ENCODE measurements around the gene KIF13A. TPM values are rescaled to one million over a fixed set of nuclear protein-coding genes. Genes with fewer than 3 reads are reported as not detected.
A peak's percentile ranks its signal among the peaks of the same experiment; 100 is the strongest.

Gene KIF13A
- total RNA-seq, 1 experiment from 2014 or later: 24.1 TPM

DNA sequence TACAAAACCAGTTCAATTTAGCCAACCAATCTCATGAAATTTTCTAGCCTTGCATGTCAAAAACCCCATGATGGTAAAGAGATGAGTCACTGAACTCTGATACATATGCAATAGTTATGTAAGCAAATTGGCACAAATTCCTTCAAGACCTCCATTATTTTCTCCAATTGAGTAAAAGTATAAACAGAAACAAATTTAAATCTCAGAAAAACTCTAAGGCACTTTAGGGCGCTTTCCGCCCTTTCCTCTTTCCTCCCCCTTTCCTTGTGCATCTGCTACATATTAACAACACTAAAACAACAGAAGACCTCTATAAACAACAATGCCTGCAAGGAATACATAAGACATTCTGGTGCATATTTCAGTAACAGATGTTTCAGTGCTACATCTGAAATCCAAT lies 48.5 kb downstream of the KIF13A start:
- Mint-ChIP-seq H3K36me3 (ENCODE audit: insufficient read depth, unreplicated experiment) (peaks cover 12% of the 10 kb centered on the region), H3K4me1 (ENCODE audit: insufficient read depth, unreplicated experiment) (peaks cover 13% of the 10 kb centered on the region), H3K27ac (ENCODE audit: low read depth, unreplicated experiment) (no peak overlapping the region), H3K27me3 (ENCODE audit: insufficient read depth, unreplicated experiment) (no peaks in the 10 kb centered on the region), H3K4me3 (ENCODE audit: unreplicated experiment) (no peak overlapping the region), H3K9me3 (ENCODE audit: unreplicated experiment) (peaks cover 8% of the 10 kb centered on the region)
- no TSS peak for BruUV-seq (replicated peaks)
- ChIA-PET CTCF (no interaction called here), POLR2A (no interaction called here)
- TF ChIP-seq, protein P1, sequence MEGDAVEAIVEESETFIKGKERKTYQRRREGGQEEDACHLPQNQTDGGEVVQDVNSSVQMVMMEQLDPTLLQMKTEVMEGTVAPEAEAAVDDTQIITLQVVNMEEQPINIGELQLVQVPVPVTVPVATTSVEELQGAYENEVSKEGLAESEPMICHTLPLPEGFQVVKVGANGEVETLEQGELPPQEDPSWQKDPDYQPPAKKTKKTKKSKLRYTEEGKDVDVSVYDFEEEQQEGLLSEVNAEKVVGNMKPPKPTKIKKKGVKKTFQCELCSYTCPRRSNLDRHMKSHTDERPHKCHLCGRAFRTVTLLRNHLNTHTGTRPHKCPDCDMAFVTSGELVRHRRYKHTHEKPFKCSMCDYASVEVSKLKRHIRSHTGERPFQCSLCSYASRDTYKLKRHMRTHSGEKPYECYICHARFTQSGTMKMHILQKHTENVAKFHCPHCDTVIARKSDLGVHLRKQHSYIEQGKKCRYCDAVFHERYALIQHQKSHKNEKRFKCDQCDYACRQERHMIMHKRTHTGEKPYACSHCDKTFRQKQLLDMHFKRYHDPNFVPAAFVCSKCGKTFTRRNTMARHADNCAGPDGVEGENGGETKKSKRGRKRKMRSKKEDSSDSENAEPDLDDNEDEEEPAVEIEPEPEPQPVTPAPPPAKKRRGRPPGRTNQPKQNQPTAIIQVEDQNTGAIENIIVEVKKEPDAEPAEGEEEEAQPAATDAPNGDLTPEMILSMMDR (IDR thresholded peaks at IDR 0.05; ENCODE audit: unreplicated experiment): no peak
- intact Hi-C loops (cut with micrococcal nuclease): no loop called here
- DNase-seq (ENCODE audit: unreplicated experiment): peak; percentile 42

DNA sequence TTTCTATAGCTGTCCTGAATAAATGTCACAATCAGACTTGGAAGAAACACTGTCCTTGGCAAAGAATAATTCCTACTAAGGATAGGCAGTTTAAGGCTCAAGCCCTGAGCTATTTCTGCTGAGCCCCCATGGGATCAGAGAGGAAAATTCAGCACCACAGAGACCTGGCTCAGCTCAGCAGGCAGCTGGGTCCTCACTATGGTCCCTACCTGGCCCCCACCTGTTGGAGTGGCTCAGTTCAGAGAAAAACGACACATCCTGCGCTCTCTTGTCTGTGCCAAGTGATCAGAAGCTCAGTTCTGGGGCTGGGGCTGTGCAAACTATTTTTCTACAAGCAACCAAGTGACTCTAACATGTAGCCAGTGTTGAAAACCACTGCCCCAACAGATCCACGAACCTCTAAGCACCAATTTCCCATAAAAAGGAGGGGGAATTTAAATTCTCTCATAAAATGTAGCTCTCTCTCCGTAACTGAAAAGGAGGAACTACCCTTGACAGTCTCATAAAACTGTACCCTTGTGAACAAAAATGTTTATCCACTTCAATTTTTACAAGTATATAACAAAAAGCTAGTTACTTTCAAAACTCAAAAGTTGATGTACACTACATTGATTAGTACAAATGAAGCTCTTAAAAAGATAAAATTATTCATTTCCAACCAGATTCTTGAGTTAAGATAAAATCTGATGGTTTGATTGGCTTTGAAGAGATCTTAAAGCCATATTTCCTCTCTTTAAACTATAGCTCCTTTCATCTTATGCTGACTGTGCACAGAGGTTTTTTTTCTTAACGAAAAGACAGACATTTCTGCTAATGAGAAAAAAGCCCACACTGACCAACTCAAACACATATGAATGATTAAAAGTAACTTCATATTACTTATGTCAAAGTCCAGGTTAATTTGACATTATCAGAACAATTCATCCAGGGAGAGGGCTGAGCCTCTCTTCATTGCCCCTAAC lies 52.0 kb downstream of the KIF13A start:
- POLR2A ChIA-PET: interaction anchor here (0.7 to 1.8 kb wide), 7 partner anchors 9 to 70 kb away, joined by 3 to 4 read pairs (median 3); partner anchors contain the start of gene KIF13A
- Mint-ChIP-seq H3K4me3 (ENCODE audit: unreplicated experiment) (no peak overlapping the region), H3K36me3 (ENCODE audit: insufficient read depth, unreplicated experiment) (peaks cover 12% of the 10 kb centered on the region), H3K9me3 (ENCODE audit: unreplicated experiment) (peaks cover 8% of the 10 kb centered on the region), H3K27me3 (ENCODE audit: insufficient read depth, unreplicated experiment) (no peaks in the 10 kb centered on the region), H3K4me1 (ENCODE audit: insufficient read depth, unreplicated experiment) (peaks cover 13% of the 10 kb centered on the region), H3K27ac (ENCODE audit: low read depth, unreplicated experiment) (no peak overlapping the region)
- TF ChIP-seq, protein P1 (IDR thresholded peaks at IDR 0.05; ENCODE audit: unreplicated experiment): no peak
- no TSS peak for BruUV-seq (replicated peaks)
- intact Hi-C loops (cut with micrococcal nuclease): no loop called here
- DNase-seq (ENCODE audit: unreplicated experiment): no peak
- CTCF ChIA-PET: interaction anchor here (0.6 kb wide), 1 partner anchor 18 kb away, joined by 3 read pairs; no protein-coding TSS in a partner anchor

DNA sequence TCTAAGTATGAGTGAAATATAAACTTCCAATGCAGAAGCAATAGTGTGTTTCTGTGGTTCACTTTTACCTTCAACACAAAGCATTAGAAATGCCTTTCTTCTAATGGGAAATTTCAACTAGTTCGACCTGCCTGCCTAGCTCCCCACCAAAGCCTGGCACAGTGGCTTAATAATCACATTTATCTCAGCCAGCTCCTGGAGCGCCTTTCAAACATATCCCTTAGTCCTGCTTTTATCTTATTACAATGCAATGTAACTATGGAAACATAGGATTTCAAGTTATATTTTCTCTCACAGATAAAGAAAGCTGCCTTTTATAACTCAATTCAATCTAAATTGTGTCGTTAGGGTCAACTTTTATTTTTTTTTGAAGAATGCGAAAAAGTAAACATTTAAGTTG lies 53.7 kb downstream of the KIF13A start:
- ChIA-PET CTCF (no interaction called here), POLR2A (interaction anchor here (0.9 to 1.8 kb wide), 3 partner anchors 9 to 54 kb away, joined by 3 to 4 read pairs (median 3); partner anchors contain the start of gene KIF13A)
- H3K36me3 Mint-ChIP-seq (ENCODE audit: insufficient read depth, unreplicated experiment): peaks cover 6% of the 10 kb centered on the region
- intact Hi-C loops (cut with micrococcal nuclease): no loop called here
- no peaks in the 10 kb centered on the region for H3K9me3 Mint-ChIP-seq (ENCODE audit: unreplicated experiment)
- H3K27me3 Mint-ChIP-seq (ENCODE audit: insufficient read depth, unreplicated experiment): no peaks in the 10 kb centered on the region
- H3K27ac Mint-ChIP-seq (ENCODE audit: low read depth, unreplicated experiment): no peak overlapping the region
- H3K4me1 Mint-ChIP-seq (ENCODE audit: insufficient read depth, unreplicated experiment): peaks cover 15% of the 10 kb centered on the region
- TF ChIP-seq, protein P1 (IDR thresholded peaks at IDR 0.05; ENCODE audit: unreplicated experiment): no peak
- no peak overlapping the region for H3K4me3 Mint-ChIP-seq (ENCODE audit: unreplicated experiment)
- DNase-seq (ENCODE audit: unreplicated experiment): no peak
- no TSS peak for BruUV-seq (replicated peaks)

DNA sequence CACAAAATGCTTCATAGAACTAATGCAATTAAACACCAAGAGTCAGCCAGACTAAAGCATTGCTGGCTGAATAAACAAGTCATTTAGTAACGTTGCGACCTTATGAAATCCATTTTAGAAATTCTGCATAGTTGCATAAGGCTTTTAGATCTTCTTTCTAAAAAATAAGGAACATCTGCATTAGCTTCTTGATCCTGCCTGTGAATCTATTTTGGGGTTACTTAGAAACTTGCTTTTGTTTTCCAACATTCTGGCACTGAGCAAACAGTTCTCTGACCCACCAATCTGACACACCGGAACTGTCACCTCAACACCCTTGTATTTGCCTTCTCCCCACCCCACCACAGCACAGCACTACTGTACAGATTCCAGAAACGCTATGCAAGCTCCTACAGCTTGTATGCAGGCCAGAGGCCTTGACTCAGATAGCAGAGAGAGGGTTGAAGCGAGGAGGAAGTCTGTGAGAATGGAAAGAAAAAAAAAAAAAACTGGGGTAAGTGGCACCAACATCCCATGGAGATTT lies 55.0 kb downstream of the KIF13A start:
- peaks cover 6% of the 10 kb centered on the region for H3K36me3 Mint-ChIP-seq (ENCODE audit: insufficient read depth, unreplicated experiment)
- TF ChIP-seq, protein P1 (IDR thresholded peaks at IDR 0.05; ENCODE audit: unreplicated experiment): no peak
- H3K9me3 Mint-ChIP-seq (ENCODE audit: unreplicated experiment): no peaks in the 10 kb centered on the region
- CTCF ChIA-PET: interaction anchor here (1.0 kb wide), 1 partner anchor 15 kb away, joined by 3 read pairs; no protein-coding TSS in a partner anchor
- no peak overlapping the region for H3K4me3 Mint-ChIP-seq (ENCODE audit: unreplicated experiment)
- DNase-seq (ENCODE audit: unreplicated experiment): no peak
- peaks cover 15% of the 10 kb centered on the region for H3K4me1 Mint-ChIP-seq (ENCODE audit: insufficient read depth, unreplicated experiment)
- intact Hi-C loops (cut with micrococcal nuclease): no loop called here
- no peak overlapping the region for H3K27ac Mint-ChIP-seq (ENCODE audit: low read depth, unreplicated experiment)
- H3K27me3 Mint-ChIP-seq (ENCODE audit: insufficient read depth, unreplicated experiment): no peaks in the 10 kb centered on the region
- POLR2A ChIA-PET: interaction anchor here (0.7 to 2.6 kb wide), 5 partner anchors 8 to 55 kb away, joined by 3 to 6 read pairs (median 3); partner anchors contain the start of gene KIF13A
- no TSS peak for BruUV-seq (replicated peaks)
